HCT116 (cell line): ENCODE results near the gene ZCCHC24. TPM values are rescaled to one million over a fixed set of nuclear protein-coding genes. Genes with fewer than 3 reads are reported as not detected.

Experiments used
- ATAC-seq: fragments of 200-7000 bp; cut with Tn5 transposase; 2 replicates; pipeline ENCODE4 v1.9.1; 2020; ENCODE audit warnings: mild to moderate bottlenecking, moderate library complexity
- BruUV-seq: library from RNA; stranded (reverse); fragments of 400-500 nt; replicated peaks from 2 replicates; lab custom pipeline; 2021; lab: Mats Ljungman, UMichigan
- CTCF ChIA-PET: fragments of 300-600 bp; sonication (Branson Sonifier 250); formaldehyde crosslinking; loops from one replicate; lab custom pipeline; 2021; ENCODE audit warnings: antibody characterized with exemption; lab: Charles Lee
- POLR2A ChIA-PET: fragments of 300-600, 350-600 bp; sonication (Branson Sonifier 250); formaldehyde crosslinking; loops from one replicate; lab custom pipeline; 2021; ENCODE audit warnings: antibody characterized with exemption; lab: Charles Lee
- RAD21 ChIA-PET, 2 experiments: fragments of 300-600 bp; sonication (Branson Sonifier 250); formaldehyde crosslinking; loops; one replicate each; lab custom pipeline; 2023; ENCODE audit warnings: low total read pairs in 2 of 2; ENCODE audit not compliant: uncharacterized antibody in 2 of 2, unreplicated experiment in 2 of 2, low non-redundant PET in 1 of 2; lab: Charles Lee
- DNase-seq: peaks from one replicate; pipeline ENCODE4 v3.0.0-alpha.2; 2010; ENCODE audit warnings: low read depth, low spot score
- H2AFZ ChIP-seq: fragments of 200-600 bp; shearing (Covaris generic), sonication (generic); 2 replicates; pipeline ENCODE4 v1.6.1; 2017; ENCODE audit warnings: low read depth, mixed run types, mixed read lengths, antibody characterized with exemption, low read length; ENCODE audit not compliant: poor library complexity, severe bottlenecking
- H3K27ac ChIP-seq: 2 replicates; pipeline ENCODE4 v1.5.1; 2012; ENCODE audit warnings: low read depth, low read length
- H3K27me3 ChIP-seq: fragments of 200-600 bp; sonication (generic); 2 replicates; pipeline ENCODE4 v1.6.1; 2016; ENCODE audit warnings: mixed run types, low read length, mixed read lengths; ENCODE audit not compliant: insufficient read depth
- H3K36me3 ChIP-seq, 2 experiments: fragments of 200-500 bp in 1 of 2; fragments of 200-600 bp in 1 of 2; sonication (Bioruptor generic) in 1 of 2; sonication (generic) in 1 of 2; 2 replicates each; pipeline versions ENCODE4 v1.5.1 to v1.6.1; 2014 to 2016; ENCODE audit warnings: low read length in 2 of 2, inconsistent platforms in 1 of 2, mixed read lengths in 1 of 2, mixed run types in 1 of 2; ENCODE audit not compliant: insufficient read depth in 2 of 2, control insufficient read depth in 1 of 2
- H3K4me1 ChIP-seq, 2 experiments: fragments of 200-600 bp in 1 of 2; sonication (generic) in 1 of 2; 2 replicates each; pipeline versions ENCODE4 v1.5.1 to v1.6.1; 2012 to 2017; ENCODE audit warnings: low read length in 2 of 2, inconsistent platforms in 1 of 2, mild to moderate bottlenecking in 1 of 2, mixed read lengths in 1 of 2, mixed run types in 1 of 2, moderate library complexity in 1 of 2; ENCODE audit not compliant: insufficient read depth in 2 of 2, control insufficient read depth in 1 of 2
- H3K4me2 ChIP-seq: fragments of 200-600 bp; sonication (generic); 2 replicates; pipeline ENCODE4 v1.6.1; 2017; ENCODE audit warnings: mixed run types, low read length, mixed read lengths
- H3K4me3 ChIP-seq, 2 experiments: fragments of 200-600 bp in 1 of 2; sonication (generic) in 1 of 2; replicated peaks in 1 of 2; 2 replicates each; pipeline ENCODE4 v1.5.1; 2011 to 2016; ENCODE audit warnings: low read length in 2 of 2, control low read depth in 1 of 2, low read depth in 1 of 2, mild to moderate bottlenecking in 1 of 2, mixed read lengths in 1 of 2, mixed run types in 1 of 2
- H3K79me2 ChIP-seq: fragments of 200-600 bp; sonication (generic); 2 replicates; pipeline ENCODE4 v1.6.1; 2017; ENCODE audit warnings: mild to moderate bottlenecking, mixed run types, low read length, moderate library complexity, mixed read lengths; ENCODE audit not compliant: insufficient read depth
- H3K9ac ChIP-seq: fragments of 200-600 bp; sonication (generic); 2 replicates; pipeline ENCODE4 v1.6.1; 2016; ENCODE audit warnings: low read length, mixed read lengths
- H3K9me2 ChIP-seq: fragments of 200-600 bp; sonication (generic), shearing (Covaris generic); 2 replicates; pipeline ENCODE4 v1.6.1; 2017; ENCODE audit warnings: mixed run types, mild to moderate bottlenecking, moderate library complexity; ENCODE audit not compliant: insufficient read depth
- H3K9me3 ChIP-seq, 2 experiments: fragments of 200-500 bp in 1 of 2; fragments of 200-600 bp in 1 of 2; sonication (Bioruptor generic) in 1 of 2; sonication (generic) in 1 of 2; 2 replicates each; pipeline ENCODE4 v1.6.1; 2014 to 2017; ENCODE audit warnings: low read length in 2 of 2, mixed read lengths in 2 of 2, inconsistent platforms in 1 of 2, low read depth in 1 of 2, mild to moderate bottlenecking in 1 of 2, mixed run types in 1 of 2, moderate library complexity in 1 of 2; ENCODE audit not compliant: control insufficient read depth in 1 of 2, insufficient read depth in 1 of 2
- H4K20me1 ChIP-seq: fragments of 200-600 bp; sonication (generic), shearing (Covaris generic); 2 replicates; pipeline ENCODE4 v1.6.1; 2017; ENCODE audit warnings: mixed run types, mild to moderate bottlenecking, moderate library complexity; ENCODE audit not compliant: insufficient read depth
- EZH2phosphoT487 ChIP-seq: fragments of 200-600 bp; IDR thresholded peaks from 2 replicates; pipeline ENCODE4 v1.6.1; 2018; ENCODE audit warnings: antibody characterized with exemption, borderline replicate concordance
- REST ChIP-seq: IDR thresholded peaks from 2 replicates; pipeline ENCODE4 v1.6.1; 2012; ENCODE audit warnings: low read depth
- SP1 ChIP-seq: IDR thresholded peaks from 2 replicates; pipeline ENCODE4 v1.6.1; 2012; ENCODE audit warnings: low read depth
- ZBTB33 ChIP-seq: IDR thresholded peaks from 2 replicates; pipeline ENCODE4 v1.6.1; 2011; ENCODE audit warnings: mild to moderate bottlenecking, low read length, moderate library complexity; ENCODE audit not compliant: insufficient replicate concordance; ENCODE audit errors: extremely low read depth
- intact Hi-C: fragments of 100-400 bp; cut with micrococcal nuclease; formaldehyde crosslinking; loops from 2 replicates; pipeline ENCODE4 v1.10.0; 2022
- total RNA-seq: library from RNA; stranded (reverse); gene quantifications from one replicate; pipeline ENCODE4 v1.2.1, GENCODE V29; 2021; ENCODE audit not compliant: unreplicated experiment

Gene ZCCHC24
- total RNA-seq, 1 experiment from 2014 or later = 7.0 TPM

GRCh38 chr10:79418274-79418673 lies 27.1 kb downstream of the ZCCHC24 start:
- Histone ChIP-seq H3K9me2 (no peaks in the 10 kb centered on the region), H3K79me2 (no peaks in the 10 kb centered on the region), H3K36me3 (no peaks in the 10 kb centered on the region; a peak in 1 of 4 replicates), H3K9me3 (no peaks in the 10 kb centered on the region), H4K20me1 (no peaks in the 10 kb centered on the region)
- CTCF ChIA-PET = no interaction called here
- TF ChIP-seq EZH2phosphoT487 (no peak), ZBTB33 (no peak), SP1 (no peak), REST (no peak)
- TF ChIP-seq, all 23 proteins: peak for 0
- Histone ChIP-seq H2AFZ (no peak overlapping the region), H3K9ac (no peak overlapping the region), H3K4me3 (no peak overlapping the region), H3K27ac (no peak overlapping the region), H3K27me3 (no peaks in the 10 kb centered on the region), H3K4me1 (no peaks in the 10 kb centered on the region), H3K4me2 (no peak overlapping the region)
- intact Hi-C loops = no loop called here
- no peak for ATAC-seq
- ChIA-PET POLR2A (no interaction called here), RAD21 (no interaction called here)
- no peak for DNase-seq
- BruUV-seq = no TSS peak
